Measurements from ENCODE around the gene MYF5. TPM values are rescaled to one million over a fixed set of nuclear protein-coding genes. Genes with fewer than 3 reads are reported as not detected.

MYF5 gene
- polyA plus RNA-seq, 3 donors: not detected

- Histone ChIP-seq H3K4me3 (replicated peaks in 1 of 3; ENCODE audit: low read depth in 2 of 3, low read length in 3 of 3) (no peak overlapping the region), H3K9ac (ENCODE audit: insufficient read depth, low read length, poor library complexity, severe bottlenecking) (no peak overlapping the region), H3K9me3 (replicated peaks in 1 of 2; ENCODE audit: control insufficient read depth in 1 of 2, insufficient read depth in 1 of 2, low read length in 2 of 2) (no peaks in the 10 kb centered on the region), H2AFZ (ENCODE audit: insufficient read depth, low read depth, low read length, poor library complexity, severe bottlenecking) (no peak overlapping the region), H3K4me1 (ENCODE audit: control insufficient read depth in 1 of 2, insufficient read depth in 2 of 2, low read length in 2 of 2) (no peaks in the 10 kb centered on the region), H3K27ac (ENCODE audit: low read depth in 1 of 2, low read length in 2 of 2) (no peak overlapping the region), H3K4me2 (replicated peaks; ENCODE audit: extremely low read depth, low read length, poor library complexity, severe bottlenecking) (no peak overlapping the region), H4K20me1 (ENCODE audit: insufficient read depth, low read length) (no peaks in the 10 kb centered on the region), H3K79me2 (ENCODE audit: insufficient read depth, low read length) (no peaks in the 10 kb centered on the region), H3K36me3 (replicated peaks in 1 of 2; ENCODE audit: control insufficient read depth in 1 of 2, insufficient read depth in 2 of 2, low read length in 2 of 2) (no peaks in the 10 kb centered on the region), H3K27me3 (ENCODE audit: control insufficient read depth in 2 of 2, insufficient read depth in 2 of 2, low read length in 2 of 2) (no peaks in the 10 kb centered on the region)
- DNase-seq: no peak
- no CpG with 5 or more reads among the region's 2 CpGs for WGBS (ENCODE audit: insufficient coverage)
- H3K36me3 Mint-ChIP-seq: no peaks in the 10 kb centered on the region
- peaks cover 3 to 8% (median 4%) of the 10 kb centered on the region in 3 donors for H3K27me3 Mint-ChIP-seq (ENCODE audit: low read depth in 3 of 3)
- no peak for TF ChIP-seq CTCF (IDR thresholded peaks at IDR 0.05)
- intact Hi-C loops (cut with micrococcal nuclease): no loop called here
- no peak overlapping the region for H3K4me3 Mint-ChIP-seq
- no peaks in the 10 kb centered on the region for H3K9me3 Mint-ChIP-seq
- no peak overlapping the region for H3K27ac Mint-ChIP-seq
- H3K4me1 Mint-ChIP-seq: no peaks in the 10 kb centered on the region
Observed at GRCh38 chr12:80700327-80700726, 16.4 kb upstream of the MYF5 start.

GRCh38 chr12:80701388-80701787 lies 15.3 kb upstream of the MYF5 start:
- Mint-ChIP-seq H3K36me3 (no peaks in the 10 kb centered on the region), H3K4me1 (no peaks in the 10 kb centered on the region), H3K9me3 (no peaks in the 10 kb centered on the region), H3K27ac (no peak overlapping the region), H3K4me3 (no peak overlapping the region), H3K27me3 (ENCODE audit: low read depth in 3 of 3) (peaks cover 5 to 8% (median 5%) of the 10 kb centered on the region in 3 donors)
- H3K9me3 ChIP-seq (replicated peaks in 1 of 2; ENCODE audit: control insufficient read depth in 1 of 2, insufficient read depth in 1 of 2, low read length in 2 of 2): no peaks in the 10 kb centered on the region
- no peak for DNase-seq
- H4K20me1 ChIP-seq (ENCODE audit: insufficient read depth, low read length): no peaks in the 10 kb centered on the region
- no peak overlapping the region for H2AFZ ChIP-seq (ENCODE audit: insufficient read depth, low read depth, low read length, poor library complexity, severe bottlenecking)
- no peak overlapping the region for H3K9ac ChIP-seq (ENCODE audit: insufficient read depth, low read length, poor library complexity, severe bottlenecking)
- no peak overlapping the region for H3K4me3 ChIP-seq (replicated peaks in 1 of 3; ENCODE audit: low read depth in 2 of 3, low read length in 3 of 3)
- no peaks in the 10 kb centered on the region for H3K36me3 ChIP-seq (replicated peaks in 1 of 2; ENCODE audit: control insufficient read depth in 1 of 2, insufficient read depth in 2 of 2, low read length in 2 of 2)
- H3K4me2 ChIP-seq (replicated peaks; ENCODE audit: extremely low read depth, low read length, poor library complexity, severe bottlenecking): no peak overlapping the region
- intact Hi-C loops (cut with micrococcal nuclease): no loop called here
- no peak overlapping the region for H3K27ac ChIP-seq (ENCODE audit: low read depth in 1 of 2, low read length in 2 of 2)
- TF ChIP-seq CTCF (IDR thresholded peaks at IDR 0.05): no peak
- H3K27me3 ChIP-seq (ENCODE audit: control insufficient read depth in 2 of 2, insufficient read depth in 2 of 2, low read length in 2 of 2): peaks cover 0 to under 1% of the 10 kb centered on the region in 2 donors
- no peaks in the 10 kb centered on the region for H3K79me2 ChIP-seq (ENCODE audit: insufficient read depth, low read length)
- no peaks in the 10 kb centered on the region for H3K4me1 ChIP-seq (ENCODE audit: control insufficient read depth in 1 of 2, insufficient read depth in 2 of 2, low read length in 2 of 2)
- no CpG with 5 or more reads among the region's 2 CpGs for whole genome bisulfite sequencing (ENCODE audit: insufficient coverage)
